HepG2 (cell line): ENCODE results near the gene FCER1G. TPM values are rescaled to one million over a fixed set of nuclear protein-coding genes. Genes with fewer than 3 reads are reported as not detected.
A peak's percentile ranks its signal among the peaks of the same experiment; 100 is the strongest.

Experiments
- ADNP ChIP-seq: sonication (generic); formaldehyde crosslinking; IDR thresholded peaks from 2 replicates; pipeline ENCODE4 v1.4.0; 2020; ENCODE audit warnings: missing genetic modification reagents
- ARNT2 ChIP-seq: sonication (generic); formaldehyde crosslinking; IDR thresholded peaks from 2 replicates; pipeline ENCODE4 v1.8.0; 2022; ENCODE audit warnings: mild to moderate bottlenecking, low read depth, missing genetic modification reagents, moderate library complexity
- EHMT2 ChIP-seq: fragments of 200-600 bp; sonication (generic); IDR thresholded peaks from 2 replicates; pipeline ENCODE4 v1.7.0; 2017; ENCODE audit warnings: antibody characterized with exemption, low read depth, low read length, borderline replicate concordance
- FOXP1 ChIP-seq, 2 experiments: fragments of 450-650 bp in 1 of 2; IDR thresholded peaks; 2 replicates each; pipeline ENCODE4 v1.6.1; 2017 to 2018; ENCODE audit warnings: antibody characterized with exemption in 1 of 2
- HHEX ChIP-seq: IDR thresholded peaks from 2 replicates; pipeline ENCODE4 v1.6.1; 2016; ENCODE audit warnings: control low read depth
- HMG20B ChIP-seq: conservative IDR thresholded peaks from 2 replicates; pipeline ENCODE4 v1.6.1; 2016; ENCODE audit warnings: missing genetic modification reagents, missing compliant biosample characterization
- HNRNPLL ChIP-seq: fragments of 200-400 bp; formaldehyde crosslinking; IDR thresholded peaks from 2 replicates; pipeline ENCODE4 v1.6.1; 2017; ENCODE audit warnings: mild to moderate bottlenecking, low read depth, low read length; ENCODE audit not compliant: poor library complexity, severe bottlenecking
- HOXA7 ChIP-seq: sonication (generic); formaldehyde crosslinking; IDR thresholded peaks from 2 replicates; pipeline ENCODE4 v1.8.1; 2022; ENCODE audit warnings: mild to moderate bottlenecking, missing genetic modification reagents, moderate library complexity
- MAX ChIP-seq: IDR thresholded peaks from 2 replicates; pipeline ENCODE4 v1.6.1; 2012; ENCODE audit warnings: inconsistent platforms
- NFATC3 ChIP-seq: sonication (generic); formaldehyde crosslinking; IDR thresholded peaks from 2 replicates; pipeline ENCODE4 v1.5.1; 2020; ENCODE audit warnings: mild to moderate bottlenecking, missing genetic modification reagents
- NR2F2 ChIP-seq: IDR thresholded peaks from 2 replicates; pipeline ENCODE4 v1.6.1; 2012; ENCODE audit warnings: low read depth, inconsistent platforms, borderline replicate concordance
- POGZ ChIP-seq: sonication (generic); formaldehyde crosslinking; IDR thresholded peaks from 2 replicates; pipeline ENCODE4 v1.4.0; 2020; ENCODE audit warnings: mild to moderate bottlenecking, missing genetic modification reagents
- RAD51 ChIP-seq: fragments of 450-650 bp; IDR thresholded peaks from 2 replicates; pipeline ENCODE4 v1.6.1; 2016; ENCODE audit warnings: borderline replicate concordance
- SP1 ChIP-seq, 2 experiments: fragments of 450-650 bp in 1 of 2; sonication (generic) in 1 of 2; formaldehyde crosslinking in 1 of 2; IDR thresholded peaks; 2 replicates each; pipeline versions ENCODE4 v1.4.0 to v1.6.1; 2016 to 2020; ENCODE audit warnings: missing genetic modification reagents in 1 of 2
- SRSF1 ChIP-seq: fragments of 200-400 bp; formaldehyde crosslinking; optimal IDR thresholded peaks from 2 replicates; pipeline ENCODE3; 2017; ENCODE audit warnings: mild to moderate bottlenecking, low read depth, low read length, moderate library complexity
- TEAD2 ChIP-seq: sonication (generic); formaldehyde crosslinking; IDR thresholded peaks from 2 replicates; pipeline ENCODE4 v1.9.0; 2021; ENCODE audit warnings: missing genetic modification reagents
- ZBTB21 ChIP-seq: sonication (generic); formaldehyde crosslinking; IDR thresholded peaks from 2 replicates; pipeline ENCODE4 v1.4.0; 2020; ENCODE audit warnings: missing genetic modification reagents
- ZBTB7A ChIP-seq: sonication (generic); formaldehyde crosslinking; IDR thresholded peaks from 2 replicates; pipeline ENCODE4 v1.8.0; 2022; ENCODE audit warnings: mild to moderate bottlenecking, missing genetic modification reagents
- ZNF224 ChIP-seq: sonication (generic); formaldehyde crosslinking; IDR thresholded peaks from 2 replicates; pipeline ENCODE4 v1.5.0; 2020; ENCODE audit warnings: mild to moderate bottlenecking, missing genetic modification reagents
- ZNF234 ChIP-seq: sonication (generic); formaldehyde crosslinking; conservative IDR thresholded peaks from 2 replicates; pipeline ENCODE4 v1.5.1; 2020; ENCODE audit warnings: mild to moderate bottlenecking, missing genetic modification reagents
- ZNF263 ChIP-seq: sonication (generic); formaldehyde crosslinking; IDR thresholded peaks from 2 replicates; pipeline ENCODE4 v1.4.0; 2020; ENCODE audit warnings: missing genetic modification reagents
- ZNF34 ChIP-seq: sonication (generic); formaldehyde crosslinking; IDR thresholded peaks from 2 replicates; pipeline ENCODE4 v1.4.0; 2020; ENCODE audit warnings: mild to moderate bottlenecking, missing genetic modification reagents, borderline replicate concordance
- ZNF382 ChIP-seq: sonication (generic); formaldehyde crosslinking; IDR thresholded peaks from 2 replicates; pipeline ENCODE4 v1.5.0; 2020; ENCODE audit warnings: missing genetic modification reagents, mild to moderate bottlenecking, borderline replicate concordance
- ZNF709 ChIP-seq: sonication (generic); formaldehyde crosslinking; IDR thresholded peaks from 2 replicates; pipeline ENCODE4 v1.5.0; 2020; ENCODE audit warnings: mild to moderate bottlenecking, missing genetic modification reagents
- ZNF790 ChIP-seq: sonication (generic); formaldehyde crosslinking; IDR thresholded peaks from 2 replicates; pipeline ENCODE4 v1.8.0; 2022; ENCODE audit warnings: missing genetic modification reagents, mild to moderate bottlenecking, borderline replicate concordance
- ZNF883 ChIP-seq: sonication (generic); formaldehyde crosslinking; IDR thresholded peaks from 2 replicates; pipeline ENCODE4 v1.5.1; 2020; ENCODE audit warnings: mild to moderate bottlenecking, missing genetic modification reagents; ENCODE audit errors: not compliant biosample characterization
- ZSCAN31 ChIP-seq: sonication (generic); formaldehyde crosslinking; IDR thresholded peaks from 2 replicates; pipeline ENCODE4 v1.5.0; 2020; ENCODE audit warnings: low read depth, mild to moderate bottlenecking, missing genetic modification reagents
- polyA plus RNA-seq, 8 experiments: library from polyadenylated mRNA; depleted of rRNA in 3 of 8; stranded (reverse) in 7 of 8; unstranded in 1 of 8; fragments of >200 nt; fragmentation: Illumina TruSeq in 4 of 8; extraction: Trizol in 4 of 8; gene quantifications; 2 replicates each; pipeline versions ENCODE4 v1.2.1 to v1.2.3, GENCODE V29; 2011 to 2016; ENCODE audit warnings: low read depth in 4 of 8, missing spikeins in 1 of 8, mixed read lengths in 1 of 8; ENCODE audit not compliant: insufficient read depth in 1 of 8
- total RNA-seq, 5 experiments: library from RNA; depleted of rRNA; stranded (reverse); fragments of >200 nt; fragmentation: Illumina TruSeq; extraction: Trizol; gene quantifications; 2 replicates each; pipeline ENCODE4 v1.2.3, GENCODE V29; 2016; ENCODE audit warnings: low read depth in 1 of 5

The FCER1G gene
- total and polyA plus RNA-seq, 2 of the 13 experiments (the other 11 are each of a cell fraction or from before 2014, with no cell fraction given): 1.3 to 6.4 TPM

GRCh38 chr1:161201836-161202712 lies 13.0 kb upstream of the FCER1G start, which contains the start of gene NDUFS2 (continued):
- no peak for TF ChIP-seq EHMT2
- TF ChIP-seq HNRNPLL: peak; percentile 48
- no peak for TF ChIP-seq SRSF1
- TF ChIP-seq POGZ (CRISPR knock-in tag): peak; percentile 45; the same call in 1 of the 2 replicates
- TF ChIP-seq ZNF34 (CRISPR knock-in tag): no peak
- peak; percentile 69; the same call in 1 of the 2 replicates for TF ChIP-seq ZNF224 (CRISPR knock-in tag)
- TF ChIP-seq HOXA7 (CRISPR knock-in tag): no peak
- TF ChIP-seq SP1 (IDR thresholded peaks at IDR 0.05): no peak
- peak; percentile 63 for TF ChIP-seq SP1 (CRISPR knock-in tag; IDR thresholded peaks at IDR 0.05)
- TF ChIP-seq ZBTB7A (CRISPR knock-in tag): 0 out of 2 replicates have a peak, but pooled peaks have one; percentile 33
- peak; percentile 63; the same call in 1 of the 2 replicates for TF ChIP-seq ZNF709
- TF ChIP-seq ZNF790 (CRISPR knock-in tag): no peak
- TF ChIP-seq ARNT2: peak; percentile 56; the same call in 1 of the 2 replicates
- TF ChIP-seq ZNF382 (CRISPR knock-in tag): no peak
- 0 out of 2 replicates have a peak, but pooled peaks have one; percentile 64 for TF ChIP-seq ZSCAN31 (CRISPR knock-in tag)
- no peak for TF ChIP-seq HHEX
- TF ChIP-seq ZNF234: no peak
- TF ChIP-seq RAD51: no peak
- 0 out of 2 replicates have a peak, but pooled peaks have one; percentile 38 for TF ChIP-seq HMG20B (CRISPR knock-in tag)
- TF ChIP-seq ZNF263 (CRISPR knock-in tag): no peak
- TF ChIP-seq ZNF883: no peak
- peak; percentile 65; the same call in 1 of the 2 replicates for TF ChIP-seq MAX
- no peak for TF ChIP-seq TEAD2 (CRISPR knock-in tag)
- no peak for TF ChIP-seq ADNP
- TF ChIP-seq FOXP1 (IDR thresholded peaks at IDR 0.05): no peak
- peak; percentile 23; the same call in 1 of the 2 replicates for TF ChIP-seq FOXP1 (CRISPR knock-in tag; IDR thresholded peaks at IDR 0.05)
- no peak for TF ChIP-seq NFATC3 (CRISPR knock-in tag)
- no peak for TF ChIP-seq ZBTB21 (CRISPR knock-in tag)
- peak; percentile 26; the same call in 1 of the 2 replicates for TF ChIP-seq NR2F2
